ENCODE data around the gene VTN. TPM values are rescaled to one million over a fixed set of nuclear protein-coding genes. Genes with fewer than 3 reads are reported as not detected.

The VTN gene
- total and polyA plus RNA-seq, 4 donors = 0.40 to 2.5 (median 1.6) TPM

DNA sequence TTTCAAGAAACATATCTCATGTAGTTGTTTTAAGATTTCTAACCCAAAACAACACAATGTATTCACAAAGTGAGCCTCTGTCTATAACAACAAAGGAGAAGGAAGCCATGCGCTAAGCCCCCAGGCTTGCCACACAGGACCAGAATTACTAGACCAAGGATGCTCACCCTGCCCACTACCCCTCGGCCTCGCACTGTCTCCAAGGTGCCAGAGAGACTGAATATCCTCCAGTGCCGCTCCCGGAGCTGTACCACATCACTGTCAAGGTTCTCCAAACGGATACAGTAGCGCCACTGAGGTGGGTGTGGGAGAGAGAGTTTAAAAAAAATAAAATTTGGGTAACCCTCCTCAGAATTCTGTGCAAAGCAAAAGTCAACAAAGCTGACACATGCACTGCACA is 19.8 kb downstream of the VTN start:
- no peak overlapping the region for H3K27ac ChIP-seq (ENCODE audit: low read depth in 1 of 2, low read length in 1 of 2)
- peaks cover 0 to 3% (median 0%) of the 10 kb centered on the region in 5 donors for H3K4me1 ChIP-seq (ENCODE audit: control insufficient read depth in 5 of 5, insufficient read depth in 5 of 5, low read length in 5 of 5)
- H3K36me3 ChIP-seq (ENCODE audit: control insufficient read depth in 4 of 4, insufficient read depth in 4 of 4, low read length in 4 of 4) = peaks cover 30 to 71% (median 63%) of the 10 kb centered on the region in 4 donors
- H3K27me3 ChIP-seq (ENCODE audit: control insufficient read depth in 3 of 3, insufficient read depth in 3 of 3, low read length in 2 of 3) = no peaks in the 10 kb centered on the region
- ATAC-seq (ENCODE audit: insufficient read depth, low FRiP score) (no peak), DNase-seq (no peak)
- no peak overlapping the region for H3K4me3 ChIP-seq
- TF ChIP-seq, protein P1, sequence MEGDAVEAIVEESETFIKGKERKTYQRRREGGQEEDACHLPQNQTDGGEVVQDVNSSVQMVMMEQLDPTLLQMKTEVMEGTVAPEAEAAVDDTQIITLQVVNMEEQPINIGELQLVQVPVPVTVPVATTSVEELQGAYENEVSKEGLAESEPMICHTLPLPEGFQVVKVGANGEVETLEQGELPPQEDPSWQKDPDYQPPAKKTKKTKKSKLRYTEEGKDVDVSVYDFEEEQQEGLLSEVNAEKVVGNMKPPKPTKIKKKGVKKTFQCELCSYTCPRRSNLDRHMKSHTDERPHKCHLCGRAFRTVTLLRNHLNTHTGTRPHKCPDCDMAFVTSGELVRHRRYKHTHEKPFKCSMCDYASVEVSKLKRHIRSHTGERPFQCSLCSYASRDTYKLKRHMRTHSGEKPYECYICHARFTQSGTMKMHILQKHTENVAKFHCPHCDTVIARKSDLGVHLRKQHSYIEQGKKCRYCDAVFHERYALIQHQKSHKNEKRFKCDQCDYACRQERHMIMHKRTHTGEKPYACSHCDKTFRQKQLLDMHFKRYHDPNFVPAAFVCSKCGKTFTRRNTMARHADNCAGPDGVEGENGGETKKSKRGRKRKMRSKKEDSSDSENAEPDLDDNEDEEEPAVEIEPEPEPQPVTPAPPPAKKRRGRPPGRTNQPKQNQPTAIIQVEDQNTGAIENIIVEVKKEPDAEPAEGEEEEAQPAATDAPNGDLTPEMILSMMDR (IDR thresholded peaks at IDR 0.05; ENCODE audit: control extremely low read depth, extremely low read depth) = no peak
- 89 to 94% methylated on average over 7 of the region's 7 CpGs for WGBS, 2 donors
- H3K9me3 ChIP-seq (ENCODE audit: control insufficient read depth in 4 of 4, insufficient read depth in 3 of 4, low read length in 3 of 4) = no peaks in the 10 kb centered on the region
- no peak overlapping the region for H3K9ac ChIP-seq (ENCODE audit: insufficient read depth in 1 of 2, low read length in 2 of 2)

DNA sequence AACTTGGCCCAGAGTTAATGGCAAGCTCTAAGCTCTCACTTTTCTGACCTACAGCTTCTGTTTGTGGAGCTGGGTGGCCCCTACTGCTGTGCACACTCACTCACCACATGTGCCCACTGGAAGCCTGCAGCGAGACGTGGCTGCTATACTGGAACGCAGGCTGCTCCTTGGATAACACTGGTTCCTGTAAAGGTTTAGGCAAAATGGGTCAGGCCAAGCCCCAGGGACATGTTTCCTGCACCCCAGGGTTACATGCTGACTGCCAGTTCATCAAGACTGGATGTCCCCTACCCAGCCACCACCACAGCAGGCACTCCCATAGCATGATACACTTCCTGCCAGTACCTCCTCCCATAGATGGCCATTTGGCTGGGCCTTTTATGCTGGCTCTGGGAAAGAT is 21.1 kb downstream of the VTN start:
- peaks cover 25 to 66% (median 63%) of the 10 kb centered on the region in 4 donors for H3K36me3 ChIP-seq (ENCODE audit: control insufficient read depth in 4 of 4, insufficient read depth in 4 of 4, low read length in 4 of 4)
- H3K27ac ChIP-seq (ENCODE audit: low read depth in 1 of 2, low read length in 1 of 2) = no peak overlapping the region

DNA sequence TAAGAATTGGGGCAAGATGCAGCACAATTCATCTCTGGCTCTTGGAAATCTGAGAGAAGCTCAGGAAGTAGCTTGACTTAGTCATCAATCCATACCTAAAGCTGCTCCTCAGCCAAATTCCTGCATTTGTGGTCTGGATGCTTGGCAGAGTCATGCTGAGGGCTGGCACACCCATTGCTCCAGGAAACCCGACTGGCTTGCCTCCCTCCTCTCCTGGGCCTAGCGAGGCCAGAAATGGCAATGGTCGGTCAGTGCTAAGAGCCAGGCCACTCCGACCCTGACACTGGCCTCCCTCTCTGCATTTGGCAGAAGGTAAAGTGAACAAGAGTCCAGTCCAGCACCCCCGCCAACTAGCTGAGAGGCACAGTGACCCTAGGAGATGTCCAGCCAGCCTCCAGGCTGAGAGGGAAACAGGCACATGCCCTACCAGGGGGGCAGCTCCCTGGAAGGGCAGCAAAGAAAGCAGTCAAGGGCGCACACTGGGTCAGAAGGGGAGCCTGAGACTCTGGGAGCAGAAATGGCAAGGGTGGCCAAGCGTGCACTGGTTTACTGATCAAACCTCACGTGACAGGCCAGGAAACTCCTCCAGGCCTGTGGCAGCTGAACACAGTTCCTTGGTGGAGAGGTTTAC is 22.7 kb downstream of the VTN start:
- Histone ChIP-seq H3K4me1 (ENCODE audit: control insufficient read depth in 5 of 5, insufficient read depth in 5 of 5, low read length in 5 of 5) (peaks cover 0 to 4% (median 0%) of the 10 kb centered on the region in 5 donors), H3K27me3 (ENCODE audit: control insufficient read depth in 3 of 3, insufficient read depth in 3 of 3, low read length in 2 of 3) (no peaks in the 10 kb centered on the region), H3K9me3 (ENCODE audit: control insufficient read depth in 4 of 4, insufficient read depth in 3 of 4, low read length in 3 of 4) (no peaks in the 10 kb centered on the region), H3K4me3 (no peak overlapping the region), H3K9ac (ENCODE audit: insufficient read depth in 1 of 2, low read length in 2 of 2) (no peak overlapping the region), H3K27ac (ENCODE audit: low read depth in 1 of 2, low read length in 1 of 2) (peak overlapping the region in 1 of 2 donors; percentile 46), H3K36me3 (ENCODE audit: control insufficient read depth in 4 of 4, insufficient read depth in 4 of 4, low read length in 4 of 4) (peaks cover 24 to 67% (median 63%) of the 10 kb centered on the region in 4 donors)
- WGBS, 2 donors = 86 to 91% methylated on average over 8 of the region's 8 CpGs
- no peak for ATAC-seq (ENCODE audit: insufficient read depth, low FRiP score)
- DNase-seq = no peak
- TF ChIP-seq, protein P1 (IDR thresholded peaks at IDR 0.05; ENCODE audit: control extremely low read depth, extremely low read depth) = no peak

More for the DNA sequence above, 21.1 kb downstream of the VTN start:
- WGBS, 2 donors = 78 to 96% methylated on average over 3 of the region's 3 CpGs
- Histone ChIP-seq H3K9ac (ENCODE audit: insufficient read depth in 1 of 2, low read length in 2 of 2) (no peak overlapping the region), H3K4me1 (ENCODE audit: control insufficient read depth in 5 of 5, insufficient read depth in 5 of 5, low read length in 5 of 5) (peaks cover 0 to 4% (median 0%) of the 10 kb centered on the region in 5 donors), H3K9me3 (ENCODE audit: control insufficient read depth in 4 of 4, insufficient read depth in 3 of 4, low read length in 3 of 4) (no peaks in the 10 kb centered on the region), H3K4me3 (no peak overlapping the region), H3K27me3 (ENCODE audit: control insufficient read depth in 3 of 3, insufficient read depth in 3 of 3, low read length in 2 of 3) (no peaks in the 10 kb centered on the region)
- no peak for ATAC-seq (ENCODE audit: insufficient read depth, low FRiP score)
- DNase-seq = no peak
- TF ChIP-seq, protein P1 (IDR thresholded peaks at IDR 0.05; ENCODE audit: control extremely low read depth, extremely low read depth) = no peak

All from lung (tissue), 12 donors.